ENCODE measurements around the gene SHISA5.
"Not testable (repeated sequence)": the region's sequence is repeated elsewhere in the genome, so short reads cannot be mapped to it uniquely, and the experiment has no call there.

SHISA5 gene

GRCh38 chr3:48518638-48519276 is 14.8 kb upstream of the SHISA5 start:
- DNase-seq = no peak

- no peak for DNase-seq
Observed at GRCh38 chr3:48518069-48518468, 14.1 kb upstream of the SHISA5 start.

- peak in 1 of 2 donors; percentile 26 for DNase-seq
Observed at GRCh38 chr3:48516571-48516970, 12.6 kb upstream of the SHISA5 start.

GRCh38 chr3:48514431-48515227 is 10.7 kb upstream of the SHISA5 start:
- no peak for DNase-seq

GRCh38 chr3:48511551-48511950 is 7.6 kb upstream of the SHISA5 start:
- DNase-seq = no peak

- DNase-seq = peak; percentile 69 to 70
Observed at GRCh38 chr3:48507256-48508061, 3.5 kb upstream of the SHISA5 start.

GRCh38 chr3:48505968-48506504 is 2.1 kb upstream of the SHISA5 start:
- no peak for DNase-seq

GRCh38 chr3:48505146-48505545 is 1.2 kb upstream of the SHISA5 start:
- no peak for DNase-seq

GRCh38 chr3:48503401-48504050 is 448 bp downstream of the SHISA5 start:
- DNase-seq = no peak

GRCh38 chr3:48502728-48503168 is 1.2 kb downstream of the SHISA5 start:
- no peak for DNase-seq

GRCh38 chr3:48502121-48502520 is 1.9 kb downstream of the SHISA5 start:
- no peak for DNase-seq

GRCh38 chr3:48501196-48501595 is 2.8 kb downstream of the SHISA5 start:
- DNase-seq = no peak

GRCh38 chr3:48500656-48501055 is 3.3 kb downstream of the SHISA5 start:
- DNase-seq = no peak

- no peak for DNase-seq
Observed at GRCh38 chr3:48493203-48493501, 10.8 kb downstream of the SHISA5 start.

- no peak for DNase-seq
Observed at GRCh38 chr3:48492461-48493202, 11.3 kb downstream of the SHISA5 start.

- DNase-seq = no peak
Observed at GRCh38 chr3:48486952-48487351, 17.0 kb downstream of the SHISA5 start.

GRCh38 chr3:48482822-48483221 is 21.2 kb downstream of the SHISA5 start:
- not testable (repeated sequence) for DNase-seq

GRCh38 chr3:48480891-48481290 is 23.1 kb downstream of the SHISA5 start:
- not testable (repeated sequence) for DNase-seq

GRCh38 chr3:48478626-48479555 is 25.1 kb downstream of the SHISA5 start:
- DNase-seq = peak; percentile 44 to 52

- DNase-seq = no peak
Observed at GRCh38 chr3:48477959-48478520, 25.9 kb downstream of the SHISA5 start.

Data from stimulated activated CD4-positive, alpha-beta T cell treated with anti-CD3 and anti-CD28 coated beads, Interleukin-2, amount 100 ng/mL, for 24 hours (primary cell).